ENCODE results near the gene COL6A5. TPM values are rescaled to one million over a fixed set of nuclear protein-coding genes. Genes with fewer than 3 reads are reported as not detected.

Gene COL6A5
- total and polyA plus RNA-seq, 9 of the 15 experiments (the other 6 are each of a cell fraction or from before 2014, with no cell fraction given), result 1.5 to 9.7 (median 5.6) TPM

- TF ChIP-seq ATF3 (IDR thresholded peaks at IDR 0.05) (no peak), ATF3 (CRISPR knock-in tag; conservative IDR thresholded peaks at IDR 0.05) (no peak), SMARCC2 (IDR thresholded peaks at IDR 0.05; ENCODE audit: low read depth) (0 out of 2 replicates have a peak, but pooled peaks have one; percentile 35), ZNF324 (CRISPR knock-in tag; IDR thresholded peaks at IDR 0.05) (no peak), ZNF212 (CRISPR knock-in tag; IDR thresholded peaks at IDR 0.05) (no peak), KDM2B (CRISPR knock-in tag; IDR thresholded peaks at IDR 0.05) (no peak), NFRKB (IDR thresholded peaks at IDR 0.05; ENCODE audit: low read depth) (no peak), ZNF184 (CRISPR knock-in tag; IDR thresholded peaks at IDR 0.05) (no peak), ZNF766 (CRISPR knock-in tag; conservative IDR thresholded peaks at IDR 0.05) (no peak), HCFC1 (IDR thresholded peaks at IDR 0.05; ENCODE audit: low read depth, low read length) (no peak), NCOR1 (IDR thresholded peaks at IDR 0.05) (peak; percentile 47), KLF13 (tag; IDR thresholded peaks at IDR 0.05; ENCODE audit: borderline replicate concordance, low read depth) (no peak), HOMEZ (CRISPR knock-in tag; IDR thresholded peaks at IDR 0.05) (no peak), ZNF24 (IDR thresholded peaks at IDR 0.05) (peak; percentile 89), STAT5A (IDR thresholded peaks at IDR 0.05; ENCODE audit: borderline replicate concordance, low read length) (peak; percentile 73; the same call in 1 of the 2 replicates), CBFA2T3 (IDR thresholded peaks at IDR 0.05) (peak; percentile 87), DDX20 (tag; IDR thresholded peaks at IDR 0.05; ENCODE audit: low read depth) (no peak), TBL1XR1 (IDR thresholded peaks at IDR 0.05; ENCODE audit: low read length in 2 of 2) (no peak), BDP1 (IDR thresholded peaks at IDR 0.05; ENCODE audit: insufficient read depth, insufficient read length) (no peak), ZNF143 (CRISPR knock-in tag; IDR thresholded peaks at IDR 0.05) (no peak)
- TF ChIP-seq, protein P1, sequence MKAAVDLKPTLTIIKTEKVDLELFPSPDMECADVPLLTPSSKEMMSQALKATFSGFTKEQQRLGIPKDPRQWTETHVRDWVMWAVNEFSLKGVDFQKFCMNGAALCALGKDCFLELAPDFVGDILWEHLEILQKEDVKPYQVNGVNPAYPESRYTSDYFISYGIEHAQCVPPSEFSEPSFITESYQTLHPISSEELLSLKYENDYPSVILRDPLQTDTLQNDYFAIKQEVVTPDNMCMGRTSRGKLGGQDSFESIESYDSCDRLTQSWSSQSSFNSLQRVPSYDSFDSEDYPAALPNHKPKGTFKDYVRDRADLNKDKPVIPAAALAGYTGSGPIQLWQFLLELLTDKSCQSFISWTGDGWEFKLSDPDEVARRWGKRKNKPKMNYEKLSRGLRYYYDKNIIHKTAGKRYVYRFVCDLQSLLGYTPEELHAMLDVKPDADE (conservative IDR thresholded peaks at IDR 0.05; ENCODE audit: control insufficient read depth, low read depth, low read length), result no peak
- TF ChIP-seq, protein P2, sequence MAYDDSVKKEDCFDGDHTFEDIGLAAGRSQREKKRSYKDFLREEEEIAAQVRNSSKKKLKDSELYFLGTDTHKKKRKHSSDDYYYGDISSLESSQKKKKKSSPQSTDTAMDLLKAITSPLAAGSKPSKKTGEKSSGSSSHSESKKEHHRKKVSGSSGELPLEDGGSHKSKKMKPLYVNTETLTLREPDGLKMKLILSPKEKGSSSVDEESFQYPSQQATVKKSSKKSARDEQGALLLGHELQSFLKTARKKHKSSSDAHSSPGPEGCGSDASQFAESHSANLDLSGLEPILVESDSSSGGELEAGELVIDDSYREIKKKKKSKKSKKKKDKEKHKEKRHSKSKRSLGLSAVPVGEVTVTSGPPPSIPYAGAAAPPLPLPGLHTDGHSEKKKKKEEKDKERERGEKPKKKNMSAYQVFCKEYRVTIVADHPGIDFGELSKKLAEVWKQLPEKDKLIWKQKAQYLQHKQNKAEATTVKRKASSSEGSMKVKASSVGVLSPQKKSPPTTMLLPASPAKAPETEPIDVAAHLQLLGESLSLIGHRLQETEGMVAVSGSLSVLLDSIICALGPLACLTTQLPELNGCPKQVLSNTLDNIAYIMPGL (CRISPR knock-in tag; IDR thresholded peaks at IDR 0.05), result no peak
Measured at GRCh38 chr3:130377960-130378676, 32.6 kb downstream of the COL6A5 start (continued).

All from K562 (cell line).